Osteoblast (primary cell): ENCODE data around the gene AFG3L2. TPM values are rescaled to one million over a fixed set of nuclear protein-coding genes. Genes with fewer than 3 reads are reported as not detected.
A peak's percentile ranks its signal among the peaks of the same experiment; 100 is the strongest.

Experiments
- DNase-seq: peaks from one replicate; pipeline ENCODE4 v3.0.0; 2011; ENCODE audit warnings: low spot score, mixed read lengths; ENCODE audit not compliant: insufficient read length; ENCODE audit errors: missing footprints
- H2AFZ ChIP-seq: 2 replicates; pipeline ENCODE4 v1.6.0; 2011; ENCODE audit warnings: mild to moderate bottlenecking, low read length
- H3K27ac ChIP-seq: 2 replicates; pipeline ENCODE4 v1.5.1; 2011; ENCODE audit warnings: mild to moderate bottlenecking, low read depth, low read length, moderate library complexity
- H3K27me3 ChIP-seq: 2 replicates; pipeline ENCODE4 v1.6.0; 2012; ENCODE audit warnings: mild to moderate bottlenecking, control low read depth, inconsistent platforms, low read length, moderate library complexity; ENCODE audit not compliant: insufficient read depth
- H3K36me3 ChIP-seq: 2 replicates; pipeline ENCODE4 v1.5.1; 2011; ENCODE audit warnings: mild to moderate bottlenecking, low read length, control low read depth, moderate library complexity; ENCODE audit not compliant: insufficient read depth
- H3K4me1 ChIP-seq: 2 replicates; pipeline ENCODE4 v1.5.1; 2011; ENCODE audit warnings: mild to moderate bottlenecking, low read length, control low read depth, moderate library complexity; ENCODE audit not compliant: insufficient read depth
- H3K4me2 ChIP-seq: 2 replicates; pipeline ENCODE4 v1.6.0; 2011; ENCODE audit warnings: mild to moderate bottlenecking, low read length; ENCODE audit not compliant: insufficient read depth
- H3K4me3 ChIP-seq: fragments of 200-600 bp; sonication (generic); 3 replicates; pipeline ENCODE4 v1.5.1; 2012; ENCODE audit warnings: mild to moderate bottlenecking, low read length, inconsistent platforms; ENCODE audit not compliant: insufficient read depth
- H3K79me2 ChIP-seq: 2 replicates; pipeline ENCODE4 v1.6.0; 2012; ENCODE audit warnings: mild to moderate bottlenecking, low read length, control low read depth, inconsistent platforms; ENCODE audit not compliant: insufficient read depth
- H3K9me3 ChIP-seq: 2 replicates; pipeline ENCODE4 v1.5.1; 2011; ENCODE audit warnings: low read depth, low read length, control low read depth
- H4K20me1 ChIP-seq: 2 replicates; pipeline ENCODE4 v1.6.0; 2012; ENCODE audit warnings: mild to moderate bottlenecking, low read length, control low read depth; ENCODE audit not compliant: insufficient read depth
- CTCF ChIP-seq: IDR thresholded peaks from 2 replicates; pipeline ENCODE4 v1.5.1; 2011; ENCODE audit warnings: mild to moderate bottlenecking, low read depth, low read length, moderate library complexity; ENCODE audit errors: extremely low read depth
- total RNA-seq: library from RNA; depleted of rRNA; stranded (reverse); fragments of >200 nt; gene quantifications from 2 replicates; pipeline ENCODE4 v1.2.3, GENCODE V29; 2012

Gene AFG3L2
- total RNA-seq, 1 donor, result 65.5 TPM

GRCh38 chr18:12310762-12311161, 66.3 kb downstream of the AFG3L2 start:
- Histone ChIP-seq H3K4me2 (peak overlapping the region; percentile 56), H3K27ac (peak overlapping the region; percentile 5)
- no peak for DNase-seq

GRCh38 chr18:12309683-12310198, 67.3 kb downstream of the AFG3L2 start:
- peaks cover 25% of the 10 kb centered on the region for H3K4me1 ChIP-seq
- H3K36me3 ChIP-seq, result peaks cover 50% of the 10 kb centered on the region
- H4K20me1 ChIP-seq, result peaks cover 40% of the 10 kb centered on the region
- peak overlapping the region; percentile 78 for H3K4me2 ChIP-seq
- H3K27ac ChIP-seq, result peak overlapping the region; percentile 87
- TF ChIP-seq CTCF, result no peak
- no peak overlapping the region for H2AFZ ChIP-seq
- DNase-seq, result no peak
- no peaks in the 10 kb centered on the region for H3K27me3 ChIP-seq
- H3K9me3 ChIP-seq, result peaks cover 2% of the 10 kb centered on the region
- H3K4me3 ChIP-seq, result peak overlapping the region; percentile 95
- peaks cover 80% of the 10 kb centered on the region for H3K79me2 ChIP-seq

More at GRCh38 chr18:12310762-12311161, 66.3 kb downstream of the AFG3L2 start:
- peak overlapping the region; percentile 35 for H3K4me3 ChIP-seq
- peaks cover 88% of the 10 kb centered on the region for H3K79me2 ChIP-seq
- TF ChIP-seq CTCF, result no peak
- H3K36me3 ChIP-seq, result peaks cover 61% of the 10 kb centered on the region
- H3K27me3 ChIP-seq, result no peaks in the 10 kb centered on the region
- H4K20me1 ChIP-seq, result peaks cover 46% of the 10 kb centered on the region
- no peak overlapping the region for H2AFZ ChIP-seq
- peaks cover 2% of the 10 kb centered on the region for H3K9me3 ChIP-seq
- peaks cover 32% of the 10 kb centered on the region for H3K4me1 ChIP-seq

GRCh38 chr18:12308386-12309100, 68.5 kb downstream of the AFG3L2 start:
- H3K27ac ChIP-seq, result peak overlapping the region; percentile 87
- peaks cover 69% of the 10 kb centered on the region for H3K79me2 ChIP-seq
- H3K4me1 ChIP-seq, result peaks cover 18% of the 10 kb centered on the region
- no peak for TF ChIP-seq CTCF
- H3K4me2 ChIP-seq, result peak overlapping the region; percentile 78
- peak overlapping the region; percentile 95 for H3K4me3 ChIP-seq
- H3K27me3 ChIP-seq, result no peaks in the 10 kb centered on the region
- H3K9me3 ChIP-seq, result peaks cover 2% of the 10 kb centered on the region
- peak overlapping the region; percentile 22 for H2AFZ ChIP-seq
- peaks cover 29% of the 10 kb centered on the region for H4K20me1 ChIP-seq
- DNase-seq, result peak; percentile 98
- H3K36me3 ChIP-seq, result peaks cover 38% of the 10 kb centered on the region

- peak within 1 kb of the TSS; percentile 82 for H2AFZ ChIP-seq
Observed at GRCh38 chr18:12307701-12308385, 69.2 kb downstream of the AFG3L2 start, which contains the start of gene TUBB6. Gene TUBB6, plus strand, starts transcription at chr18:12308241. Its CDS starts 52 bp downstream, at chr18:12308293.

More at GRCh38 chr18:12307701-12308385, 69.2 kb downstream of the AFG3L2 start, which contains the start of gene TUBB6:
- Histone ChIP-seq H3K27ac (peak within 1 kb of the TSS; percentile 87), H3K4me1 (peaks cover 14% of the 10 kb centered on the region), H3K27me3 (no peaks in the 10 kb centered on the region), H4K20me1 (peaks cover 26% of the 10 kb centered on the region), H3K36me3 (peaks cover 32% of the 10 kb centered on the region), H3K4me3 (peak within 1 kb of the TSS; percentile 95), H3K9me3 (peaks cover 2% of the 10 kb centered on the region), H3K79me2 (peaks cover 62% of the 10 kb centered on the region), H3K4me2 (peak within 1 kb of the TSS; percentile 94)
- peak; percentile 99 for DNase-seq
- TF ChIP-seq CTCF, result no peak
